HG02973 (cell line): Measurements from ENCODE around the gene ETV7.

Experiments used
- ATAC-seq: cut with Tn5 transposase; IDR thresholded peaks from one replicate; pipeline ENCODE4 v1.9.1; 2021; ENCODE audit warnings: moderate library complexity; ENCODE audit not compliant: unreplicated experiment

ETV7 gene

DNA sequence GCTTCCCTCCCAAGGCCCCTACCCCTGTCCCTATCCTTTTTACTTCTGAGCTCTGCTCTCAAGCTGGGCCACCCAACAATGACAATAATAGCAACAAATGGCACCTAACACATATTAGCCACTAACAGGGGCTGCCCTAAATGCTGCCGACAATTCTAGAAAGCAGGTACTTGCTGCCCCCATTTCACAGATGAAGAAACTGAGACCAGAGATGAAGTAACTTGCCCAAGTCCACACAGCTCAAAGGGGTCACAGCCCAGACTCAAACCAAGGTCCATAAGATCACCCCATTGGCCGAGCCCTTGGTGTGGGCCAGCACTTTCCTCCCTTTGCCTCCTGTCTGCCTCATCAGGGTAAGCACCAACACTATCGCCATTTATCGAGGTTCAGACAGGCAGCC is 62.8 kb downstream of the ETV7 start:
- ATAC-seq: no peak

DNA sequence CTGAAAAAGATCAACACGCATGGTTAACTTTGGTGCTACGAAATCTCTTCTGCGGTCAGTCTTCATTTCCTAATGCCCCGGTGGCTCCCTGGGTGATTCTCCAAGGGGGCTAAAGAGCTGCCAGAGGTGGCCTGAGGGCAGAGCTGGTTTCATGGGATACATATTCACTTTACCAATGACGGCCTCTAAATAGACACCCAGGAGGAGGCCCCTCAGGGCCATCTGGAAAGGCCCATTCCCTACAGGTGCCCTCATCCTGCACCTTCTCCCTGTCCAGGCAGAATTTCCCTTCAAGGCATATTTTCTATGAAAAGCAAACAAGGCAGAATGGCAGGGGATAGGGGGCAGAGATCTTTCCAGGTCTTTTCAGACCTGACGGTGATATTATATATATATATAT is 63.3 kb downstream of the ETV7 start:
- no peak for ATAC-seq

DNA sequence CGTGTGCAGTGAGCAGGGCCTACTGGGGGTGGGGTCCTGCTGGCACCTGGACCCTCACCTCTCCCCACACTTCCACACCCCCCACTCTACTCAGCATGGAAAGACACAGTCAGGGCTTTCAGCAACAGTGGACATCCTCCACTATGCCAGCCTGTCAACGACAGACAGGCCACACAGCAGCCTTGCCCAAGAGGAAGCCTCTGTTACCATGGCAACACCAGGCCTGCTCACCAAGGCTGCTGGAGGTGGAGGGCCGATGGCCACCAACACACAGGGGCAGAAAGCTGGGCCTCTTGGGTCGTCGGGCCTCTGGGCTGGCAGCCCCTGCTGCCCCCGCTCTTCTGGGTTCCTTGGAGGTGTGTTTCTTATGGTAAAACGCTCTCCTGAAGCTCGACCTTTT is 64.4 kb downstream of the ETV7 start:
- no peak for ATAC-seq

DNA sequence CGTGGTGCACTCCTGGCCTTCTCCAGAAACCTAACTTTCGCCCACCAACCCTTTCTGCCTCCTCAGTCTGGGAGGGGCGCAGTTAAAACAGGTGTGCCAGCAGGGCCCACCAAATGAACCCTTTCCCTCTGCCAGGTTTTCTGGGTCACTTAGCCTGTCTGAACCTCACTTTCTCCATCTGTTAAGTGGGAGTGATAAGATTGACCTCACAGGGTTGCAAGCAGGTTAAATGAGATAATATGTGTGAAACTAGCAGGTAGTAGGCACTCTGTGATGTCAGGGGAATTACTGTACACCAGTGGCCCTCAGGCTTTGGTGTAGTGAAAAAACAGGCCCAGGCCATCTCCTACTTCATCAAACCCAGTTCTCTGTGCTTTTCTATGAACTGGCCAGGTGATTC is 64.9 kb downstream of the ETV7 start:
- no peak for ATAC-seq

DNA sequence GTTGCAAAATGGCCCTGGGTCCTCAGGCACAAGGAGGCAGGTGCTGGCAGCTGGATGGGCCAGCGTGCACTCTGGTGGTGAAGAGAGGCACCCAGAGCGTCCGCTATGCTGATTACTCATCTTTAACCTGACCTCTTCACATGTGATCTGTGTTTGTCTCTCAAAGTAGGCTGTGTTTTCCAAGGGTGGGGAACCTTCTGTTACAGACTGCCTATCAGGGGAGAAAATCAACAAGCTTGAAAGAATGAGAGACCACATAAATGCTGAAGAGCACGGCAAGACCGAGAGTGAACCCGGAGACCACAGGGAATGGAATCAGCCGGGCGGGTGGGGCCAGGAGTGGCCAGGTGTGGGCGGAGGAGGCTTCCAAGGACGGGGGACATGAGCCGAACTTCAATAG is 67.0 kb downstream of the ETV7 start:
- ATAC-seq: no peak

DNA sequence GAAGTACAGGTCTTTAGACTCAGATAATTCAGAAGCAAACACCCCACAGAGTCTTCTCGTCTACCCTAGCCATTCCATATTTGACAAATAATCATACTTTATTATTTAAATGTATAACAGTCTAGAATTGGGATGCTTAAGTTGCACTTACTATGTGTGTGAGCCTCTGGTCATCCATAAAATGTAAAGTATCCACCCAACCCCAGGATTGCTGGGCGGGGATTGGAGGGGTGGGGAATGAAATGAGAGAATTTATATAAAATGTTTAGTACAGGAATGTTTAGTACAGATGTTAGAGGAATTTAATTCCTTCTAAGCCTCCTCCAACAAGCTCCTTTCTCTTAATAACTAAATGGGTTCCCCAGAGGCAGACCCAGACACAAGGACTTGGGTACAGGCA is 67.6 kb downstream of the ETV7 start:
- ATAC-seq: no peak

DNA sequence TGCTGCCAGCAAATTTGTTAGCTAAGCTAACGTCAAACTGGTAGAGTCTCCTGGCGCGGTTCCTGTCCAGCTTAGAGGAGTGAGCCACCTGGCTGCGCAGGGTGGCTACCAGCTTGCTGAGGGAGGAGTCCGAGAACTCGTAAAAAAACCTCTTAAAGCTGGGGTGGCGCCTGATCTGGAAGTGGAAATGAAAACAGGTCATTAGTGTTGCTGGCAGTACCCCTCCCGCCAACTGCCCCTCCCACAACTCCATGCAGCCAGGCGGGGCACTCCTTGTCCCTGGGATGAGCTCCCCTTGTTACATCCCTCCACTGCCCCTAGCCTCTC is 68.1 kb downstream of the ETV7 start:
- ATAC-seq: no peak

DNA sequence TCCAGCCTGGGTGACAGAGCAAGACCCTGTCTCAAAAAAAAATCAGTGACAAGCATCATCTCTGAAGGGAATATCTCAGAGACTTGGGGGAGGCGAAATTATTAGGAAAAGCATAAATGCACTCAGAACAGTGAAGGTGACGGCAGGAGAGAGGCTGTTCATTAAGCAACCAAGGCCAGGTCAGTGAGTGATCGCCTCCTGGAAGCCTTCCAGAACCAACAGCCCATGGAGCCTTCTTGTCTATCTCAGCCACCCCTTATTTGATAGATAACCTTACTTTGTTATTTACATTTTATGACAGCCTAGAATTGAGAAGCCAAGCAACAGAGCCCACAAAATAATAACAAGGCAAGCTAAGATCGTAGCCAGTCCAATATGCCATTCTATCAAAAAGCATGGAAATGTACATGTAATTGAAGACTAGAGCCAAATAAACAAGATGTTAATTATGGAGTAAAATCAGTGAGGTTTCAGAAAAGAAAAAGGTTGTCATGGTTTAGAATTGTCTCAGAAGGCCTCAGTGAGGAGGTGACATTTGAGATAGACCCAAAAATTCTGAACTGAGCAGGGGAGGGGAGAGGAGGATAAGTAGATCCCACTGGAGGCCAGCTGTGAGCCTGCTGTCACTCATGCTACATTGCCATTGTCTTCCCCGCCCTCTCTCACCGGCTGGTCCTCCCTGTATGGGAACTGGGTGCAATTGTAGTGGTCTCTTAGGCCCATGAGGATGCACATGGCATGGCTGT is 68.6 kb downstream of the ETV7 start:
- ATAC-seq: no peak

DNA sequence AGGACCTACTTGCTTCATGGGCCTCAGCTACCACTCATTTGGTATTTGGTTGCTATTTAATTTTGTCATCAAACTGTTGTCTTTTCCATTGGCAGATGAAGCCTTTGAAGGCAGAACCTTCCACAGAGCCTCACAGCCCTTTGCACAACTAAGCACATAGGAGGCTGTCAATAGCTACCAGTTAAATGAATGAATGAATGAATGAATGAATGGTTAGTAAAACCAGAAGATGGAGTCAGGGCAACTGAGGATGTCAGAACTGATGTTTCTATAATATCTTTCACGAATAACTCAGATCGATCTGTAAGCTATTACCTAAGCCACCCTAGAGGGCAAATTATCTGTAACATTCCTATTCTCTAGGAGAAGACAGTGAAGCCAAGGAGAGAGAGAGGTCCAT is 69.8 kb downstream of the ETV7 start:
- ATAC-seq: no peak
